ENCODE measurements around the gene TNFRSF19.

- TF ChIP-seq, protein P1, sequence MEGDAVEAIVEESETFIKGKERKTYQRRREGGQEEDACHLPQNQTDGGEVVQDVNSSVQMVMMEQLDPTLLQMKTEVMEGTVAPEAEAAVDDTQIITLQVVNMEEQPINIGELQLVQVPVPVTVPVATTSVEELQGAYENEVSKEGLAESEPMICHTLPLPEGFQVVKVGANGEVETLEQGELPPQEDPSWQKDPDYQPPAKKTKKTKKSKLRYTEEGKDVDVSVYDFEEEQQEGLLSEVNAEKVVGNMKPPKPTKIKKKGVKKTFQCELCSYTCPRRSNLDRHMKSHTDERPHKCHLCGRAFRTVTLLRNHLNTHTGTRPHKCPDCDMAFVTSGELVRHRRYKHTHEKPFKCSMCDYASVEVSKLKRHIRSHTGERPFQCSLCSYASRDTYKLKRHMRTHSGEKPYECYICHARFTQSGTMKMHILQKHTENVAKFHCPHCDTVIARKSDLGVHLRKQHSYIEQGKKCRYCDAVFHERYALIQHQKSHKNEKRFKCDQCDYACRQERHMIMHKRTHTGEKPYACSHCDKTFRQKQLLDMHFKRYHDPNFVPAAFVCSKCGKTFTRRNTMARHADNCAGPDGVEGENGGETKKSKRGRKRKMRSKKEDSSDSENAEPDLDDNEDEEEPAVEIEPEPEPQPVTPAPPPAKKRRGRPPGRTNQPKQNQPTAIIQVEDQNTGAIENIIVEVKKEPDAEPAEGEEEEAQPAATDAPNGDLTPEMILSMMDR (conservative IDR thresholded peaks at IDR 0.05; ENCODE audit: low read depth, low read length) = no peak
- TF ChIP-seq EZH2 (IDR thresholded peaks at IDR 0.05; ENCODE audit: borderline replicate concordance, low read depth, low read length, poor library complexity, severe bottlenecking) = no peak
These were observed 61.9 kb downstream of the TNFRSF19 start for GRCh38 chr13:23632048-23632582.
